Activated naive CD4-positive, alpha-beta T cell treated with Interleukin-2 at 50 U/mL for 16 hours (primary cell): ENCODE data around the gene LRRC37A3.
A peak's percentile ranks its signal among the peaks of the same experiment; 100 is the strongest.
"Not testable (repeated sequence)": the region's sequence is repeated elsewhere in the genome, so short reads cannot be mapped to it uniquely, and the experiment has no call there.

Source experiments
- DNase-seq: peaks from one replicate; pipeline ENCODE4 v3.0.0-alpha.2; 2020

LRRC37A3 gene

GRCh38 chr17:64925244-64925643 lies 6.0 kb upstream of the LRRC37A3 start:
- not testable (repeated sequence) for DNase-seq

DNA sequence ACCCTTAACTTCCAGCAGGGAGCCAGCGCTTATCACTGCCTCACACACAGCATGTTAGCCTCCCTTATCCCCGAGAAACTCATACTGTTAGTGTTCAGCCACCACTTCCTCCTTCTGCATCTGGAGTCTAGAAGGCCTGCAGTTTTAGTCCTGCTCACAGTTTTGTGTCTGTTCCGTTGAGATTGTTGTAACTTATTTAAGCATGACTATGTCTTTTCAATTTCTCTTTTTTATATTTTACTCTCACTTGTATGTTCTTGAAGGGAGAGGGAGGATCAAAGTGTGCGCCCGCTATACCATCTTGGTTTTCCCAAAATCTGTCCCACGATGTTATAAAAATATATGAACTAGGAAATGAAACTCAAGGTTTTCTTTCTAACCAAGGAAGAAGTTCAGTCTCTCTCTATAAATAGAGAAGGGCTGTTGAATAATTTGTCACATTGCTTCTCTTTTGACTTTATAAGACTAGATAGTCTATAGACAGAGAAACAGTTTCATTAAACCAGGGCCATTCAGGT lies 3.8 kb upstream of the LRRC37A3 start:
- not testable (repeated sequence) for DNase-seq

DNA sequence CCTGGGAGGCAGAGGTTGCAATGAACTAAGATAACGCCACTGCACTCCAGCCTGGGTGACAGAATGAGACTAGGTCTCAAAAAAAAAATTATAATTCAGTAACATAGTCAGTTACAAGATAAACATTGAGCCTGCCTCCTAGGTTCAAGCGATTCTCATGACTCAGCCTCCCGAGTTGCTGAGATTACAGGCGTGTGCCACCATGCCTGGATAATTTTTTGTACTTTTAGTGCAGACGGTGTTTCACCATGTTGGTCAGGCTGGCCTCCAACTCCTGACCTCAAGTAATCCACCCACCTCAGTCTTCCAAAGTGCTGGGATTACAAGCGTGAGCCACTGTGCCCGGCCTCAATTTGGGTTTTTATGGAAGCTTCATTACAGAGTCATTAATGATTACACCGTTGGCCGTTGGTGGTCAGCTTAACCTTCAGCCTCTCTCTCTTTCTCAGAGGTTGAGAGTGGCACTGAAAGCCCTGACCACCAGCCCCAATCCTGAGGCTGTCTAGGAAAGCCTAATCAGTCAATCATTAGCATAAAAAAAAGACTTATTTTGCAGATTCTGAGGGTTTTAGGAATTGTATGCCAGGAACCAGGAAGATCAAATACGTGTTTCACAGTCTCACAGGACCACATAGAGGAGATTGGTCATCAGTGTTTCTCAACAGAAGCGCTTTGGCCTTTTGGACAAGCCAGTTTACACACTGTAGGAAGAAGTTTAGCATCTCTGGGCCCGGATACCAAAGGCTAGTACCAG lies 1.3 kb upstream of the LRRC37A3 start:
- DNase-seq = no peak

GRCh38 chr17:64920026-64920418 lies 744 bp upstream of the LRRC37A3 start:
- DNase-seq = no peak

- peak; percentile 51 for DNase-seq
Observed at GRCh38 chr17:64918842-64919288, 413 bp downstream of the LRRC37A3 start.

- not testable (repeated sequence) for DNase-seq
Observed at GRCh38 chr17:64917540-64917939, 1.7 kb downstream of the LRRC37A3 start.

DNA sequence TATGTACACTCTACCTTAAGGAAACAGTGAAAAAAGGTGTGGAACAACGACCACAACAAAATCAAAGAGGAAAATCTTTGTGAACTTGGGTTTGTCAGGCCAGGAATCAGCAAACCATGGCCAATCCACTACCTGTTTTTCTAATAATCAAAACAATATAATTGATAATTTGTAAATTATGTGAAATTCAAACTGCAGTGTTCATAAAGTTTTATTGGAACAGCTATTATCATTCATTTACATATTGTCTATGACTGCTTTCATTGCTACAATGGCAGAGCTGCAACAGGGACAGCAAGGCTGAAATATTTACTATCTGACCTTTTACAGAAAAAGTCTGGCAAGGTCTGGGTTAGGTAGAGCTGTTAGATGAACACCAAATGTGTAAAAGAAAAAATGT lies 4.0 kb downstream of the LRRC37A3 start:
- not testable (repeated sequence) for DNase-seq

- DNase-seq = not testable (repeated sequence)
Observed at GRCh38 chr17:64910191-64910514, 9.1 kb downstream of the LRRC37A3 start.

GRCh38 chr17:64909511-64910190 lies 9.6 kb downstream of the LRRC37A3 start:
- DNase-seq = not testable (repeated sequence)

DNA sequence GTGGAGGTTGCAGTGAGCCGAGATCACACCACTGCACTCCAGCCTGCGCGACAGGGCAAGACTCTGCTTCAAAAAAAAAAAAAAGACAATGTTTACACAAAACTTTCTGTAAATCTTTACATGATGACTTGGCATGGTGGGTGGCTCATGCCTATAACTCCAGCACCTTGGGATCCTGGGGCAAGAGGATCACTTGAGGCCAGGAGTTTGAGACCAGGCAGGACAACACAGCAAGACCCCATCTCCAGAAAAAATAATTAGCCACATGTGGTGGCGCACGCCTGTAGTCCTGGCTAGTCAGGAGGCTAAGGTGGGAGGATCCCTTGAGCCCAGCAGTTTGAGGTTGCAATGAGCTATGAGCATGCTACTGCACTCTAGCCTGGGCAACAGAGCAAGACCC lies 15.2 kb downstream of the LRRC37A3 start:
- DNase-seq = not testable (repeated sequence)

- not testable (repeated sequence) for DNase-seq
Observed at GRCh38 chr17:64897136-64897535, 22.1 kb downstream of the LRRC37A3 start.

GRCh38 chr17:64874210-64874609 lies 45.1 kb downstream of the LRRC37A3 start:
- DNase-seq = not testable (repeated sequence)

GRCh38 chr17:64847504-64848466 lies 71.5 kb downstream of the LRRC37A3 start:
- peak; percentile 79 for DNase-seq

GRCh38 chr17:64846892-64847291 lies 72.4 kb downstream of the LRRC37A3 start:
- not testable (repeated sequence) for DNase-seq

DNA sequence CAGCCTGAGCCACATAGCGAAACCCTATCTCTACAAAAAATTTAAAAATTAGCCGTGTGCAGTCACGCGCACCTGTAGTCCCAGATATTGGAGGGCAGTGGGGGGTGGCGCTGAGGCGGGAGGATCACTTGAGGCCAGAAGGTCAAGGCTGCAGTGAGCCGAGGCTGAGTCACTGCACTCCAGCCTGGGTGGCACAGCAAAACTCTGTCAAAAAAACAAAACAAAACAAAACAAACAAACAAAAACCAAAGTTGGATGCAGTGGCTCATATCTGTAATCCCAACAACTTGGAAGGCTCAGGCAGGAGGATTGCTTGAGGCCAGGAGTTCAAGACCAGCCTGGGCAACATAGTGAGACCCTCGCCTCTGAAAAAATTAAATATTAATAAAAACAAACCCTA lies 75.4 kb downstream of the LRRC37A3 start:
- not testable (repeated sequence) for DNase-seq

GRCh38 chr17:64842900-64843299 lies 76.4 kb downstream of the LRRC37A3 start:
- DNase-seq = not testable (repeated sequence)

DNA sequence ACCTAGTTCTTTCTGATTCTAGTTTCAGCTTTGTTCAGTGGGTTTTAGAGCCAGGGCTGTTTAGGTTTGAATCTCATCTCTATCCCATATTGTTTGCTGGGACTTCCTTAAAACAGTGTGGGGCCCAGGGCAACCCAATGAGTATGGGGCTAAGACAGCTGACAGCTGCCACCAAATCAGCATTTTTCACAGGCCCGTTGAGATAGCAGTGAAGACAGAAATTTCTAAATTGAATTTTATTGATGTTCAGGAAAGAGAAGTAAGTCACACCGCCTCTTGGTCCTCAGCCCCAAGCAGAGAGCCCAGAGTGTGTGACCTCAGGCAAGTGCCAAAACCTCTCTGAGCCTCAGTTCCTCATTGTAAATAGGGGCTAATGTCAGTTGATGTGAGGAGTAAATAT lies 78.3 kb downstream of the LRRC37A3 start:
- not testable (repeated sequence) for DNase-seq

DNA sequence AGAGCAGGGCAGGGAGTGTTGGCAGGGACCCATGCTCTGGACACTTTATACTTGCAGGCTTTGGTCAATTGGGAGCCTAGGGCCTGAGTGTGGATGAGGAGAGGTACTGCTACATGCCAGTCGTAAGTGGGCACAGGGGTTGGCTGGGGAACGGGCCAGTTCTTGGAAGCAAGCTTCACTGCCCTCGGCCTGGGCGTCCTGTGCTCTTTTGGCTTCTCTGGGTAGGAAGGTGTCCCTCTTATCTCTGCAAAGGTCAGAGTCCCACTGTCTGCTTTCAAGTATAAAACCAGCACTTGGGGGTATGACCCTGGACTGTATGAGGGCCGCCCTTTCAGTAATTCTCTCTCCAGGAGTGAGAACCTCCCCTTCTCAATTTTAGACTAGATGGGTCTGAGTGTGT lies 80.8 kb downstream of the LRRC37A3 start:
- DNase-seq = not testable (repeated sequence)

- DNase-seq = peak; percentile 87
Observed at GRCh38 chr17:64837018-64837761, 82.1 kb downstream of the LRRC37A3 start.

DNA sequence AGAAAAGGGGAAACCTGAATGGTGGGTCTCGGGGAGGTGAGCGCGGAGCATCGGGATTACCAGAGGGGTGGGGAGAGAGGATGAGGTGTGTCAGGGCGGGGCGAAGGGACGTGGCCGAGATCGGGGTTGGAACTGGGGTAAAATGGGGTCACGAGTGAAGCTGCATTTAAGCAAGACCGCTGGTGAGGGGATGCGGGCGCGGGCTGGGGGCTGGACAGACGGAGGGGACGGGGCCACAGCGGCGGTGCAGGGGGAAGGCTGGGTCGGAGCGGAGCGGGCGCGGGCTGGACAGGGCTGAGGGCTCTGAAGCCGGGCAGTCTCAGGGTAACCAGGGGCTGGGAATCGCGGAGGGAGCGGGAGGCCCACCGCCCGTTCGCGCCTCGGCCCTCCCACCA lies 82.7 kb downstream of the LRRC37A3 start:
- DNase-seq = peak; percentile 18

DNA sequence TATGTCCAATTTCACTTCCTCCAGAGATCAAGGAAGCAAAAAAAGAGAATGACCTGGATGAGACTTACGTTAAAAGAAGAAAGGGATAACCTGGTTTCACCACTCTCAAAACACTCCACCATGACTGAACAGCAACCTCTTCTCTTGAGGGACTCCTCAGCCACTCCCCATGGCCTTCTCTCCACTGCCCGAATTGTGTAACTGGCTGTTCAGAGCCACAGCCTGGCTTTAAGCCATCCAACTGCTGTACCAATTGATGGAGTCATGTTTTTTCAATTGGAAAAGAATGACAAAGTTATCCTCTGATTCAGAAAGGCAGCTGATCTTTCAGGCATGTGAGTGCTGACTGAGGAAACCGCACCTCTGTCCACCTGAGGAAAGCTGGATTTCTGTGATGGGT lies 85.2 kb downstream of the LRRC37A3 start:
- not testable (repeated sequence) for DNase-seq

DNA sequence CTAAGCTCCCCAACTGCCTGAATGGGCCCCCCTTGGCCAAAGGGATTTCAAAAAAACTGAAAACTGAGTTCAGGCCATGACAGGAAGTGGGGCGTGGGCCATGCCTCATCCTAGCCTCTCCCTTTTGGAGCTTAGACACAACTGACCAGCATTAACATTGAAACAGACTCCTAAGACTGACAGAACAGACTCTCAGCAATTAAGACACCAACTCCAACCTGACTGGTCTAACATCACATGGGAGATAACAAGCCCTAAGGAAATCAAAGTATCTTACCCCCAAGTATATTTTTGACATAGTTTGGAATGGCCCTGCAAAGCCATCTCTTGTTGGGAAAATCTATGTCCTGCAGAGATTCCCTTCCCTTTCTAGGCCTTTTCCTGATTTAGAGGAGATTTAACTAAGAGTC lies 88.6 kb downstream of the LRRC37A3 start:
- not testable (repeated sequence) for DNase-seq
